Transverse colon (tissue), 4 donors: ENCODE data around the gene MRPL33. TPM values are rescaled to one million over a fixed set of nuclear protein-coding genes. Genes with fewer than 3 reads are reported as not detected.
A peak's percentile ranks its signal among the peaks of the same experiment; 100 is the strongest.

Experiments
- DNase-seq: peaks from one replicate; pipeline ENCODE4 v3.0.0-alpha.2; 2019
- H3K27ac ChIP-seq, 4 donors: fragments of 200-600 bp; sonication (generic); 2 replicates each; pipeline ENCODE4 v1.5.1; 2016 to 2018; ENCODE audit warnings: inconsistent platforms in 4 of 4
- H3K27me3 ChIP-seq: fragments of 200-600 bp; sonication (generic); 2 replicates; pipeline ENCODE4 v1.5.1; 2017; ENCODE audit warnings: inconsistent platforms
- H3K36me3 ChIP-seq, 4 donors: fragments of 200-600 bp; sonication (generic); 2 replicates each; pipeline ENCODE4 v1.5.1; 2017 to 2019; ENCODE audit warnings: inconsistent platforms in 4 of 4
- H3K4me1 ChIP-seq, 4 donors: fragments of 200-600 bp; sonication (generic); 2 replicates each; pipeline ENCODE4 v1.5.1; 2017 to 2020; ENCODE audit warnings: inconsistent platforms in 4 of 4
- H3K4me3 ChIP-seq, 4 donors: fragments of 200-600 bp; sonication (generic); 1 replicate in 1 of 4; 2 replicates in 3 of 4; pipeline versions ENCODE4 v1.5.1 to v1.6.1; 2017 to 2019; ENCODE audit warnings: inconsistent platforms in 4 of 4
- H3K9me3 ChIP-seq, 2 donors: fragments of 200-600 bp; sonication (generic); 2 replicates each; pipeline ENCODE4 v1.5.1; 2017 to 2019; ENCODE audit warnings: inconsistent platforms in 2 of 2
- CTCF ChIP-seq, 5 experiments: fragments of 200-600 bp in 3 of 5; fragments of 450-650 bp in 2 of 5; sonication (generic) in 3 of 5; IDR thresholded peaks; 1 replicate in 2 of 5; 2 replicates in 3 of 5; pipeline ENCODE4 v1.5.1; 2016 to 2017; ENCODE audit warnings: antibody characterized with exemption in 5 of 5, inconsistent platforms in 3 of 5, mild to moderate bottlenecking in 2 of 5, moderate library complexity in 1 of 5
- EP300 ChIP-seq: sonication (generic); formaldehyde crosslinking; IDR thresholded peaks from one replicate; pipeline ENCODE4 v1.6.1; 2017; ENCODE audit warnings: antibody characterized with exemption, low read depth
- POLR2A ChIP-seq: fragments of 450-650 bp; IDR thresholded peaks from one replicate; pipeline ENCODE4 v1.6.1; 2016; ENCODE audit warnings: antibody characterized with exemption, mild to moderate bottlenecking, moderate library complexity
- POLR2AphosphoS5 ChIP-seq, 3 donors: sonication (generic); formaldehyde crosslinking; IDR thresholded peaks; one replicate each; pipeline ENCODE4 v1.6.1; 2016; ENCODE audit warnings: antibody characterized with exemption in 3 of 3
- whole genome bisulfite sequencing, 2 donors: methylation state at CpG; one replicate each; pipeline ENCODE4 v1.1.5; 2018; ENCODE audit warnings: low coverage in 1 of 2; 5-methylcytosine and 5-hydroxymethylcytosine counted together
- in situ Hi-C, 4 donors: fragments of 200-750 bp; cut with MboI; loops; one replicate each; pipeline versions ENCODE4 v1.15.0 to v1.15.1; 2017; ENCODE audit warnings: low sequenced_read_pairs in 3 of 4, low pct_ligation_motif_present in 1 of 4, low pct_unique_long_range_greater_than_20kb in 1 of 4
- intact Hi-C: fragments of 100-400 bp; cut with DNase I; formaldehyde crosslinking; loops from one replicate; pipeline ENCODE4 v1.15.1; 2023; ENCODE audit warnings: low total_unique reads
- total RNA-seq, 4 donors: library from RNA; depleted of rRNA; stranded (reverse); fragments of >200 nt; gene quantifications; one replicate each; pipeline ENCODE4 v1.1.0, GENCODE V29; 2016

The MRPL33 gene
- total RNA-seq: 10 to 100 TPM in 3 of 4 donors, 1 to 10 TPM in 1; 7.2 to 89.4 (median 45.7) TPM

GRCh38 chr2:27771548-27772335 is at the start of gene MRPL33:
TSS of gene MRPL33 (plus strand) at chr2:27771719. CDS start at chr2:27771778, 59 bp downstream.
- in situ Hi-C loops (loop anchor here in 2 of 4 donors (25.0 kb wide), 1 partner anchor 641 kb away; no protein-coding TSS in a partner anchor), intact Hi-C loops (loop anchor here (5.0 kb wide), 1 partner anchor 626 kb away; no protein-coding TSS in a partner anchor)
- DNase-seq: peak; percentile 96
- Histone ChIP-seq H3K36me3 (no peaks in the 10 kb centered on the region), H3K4me3 (peak within 1 kb of the TSS; percentile 80 to 94 (median 86)), H3K27me3 (no peaks in the 10 kb centered on the region), H3K27ac (peak within 1 kb of the TSS; percentile 91 to 95 (median 93)), H3K9me3 (no peaks in the 10 kb centered on the region), H3K4me1 (peaks cover 11 to 33% (median 15%) of the 10 kb centered on the region in 4 donors)
- TF ChIP-seq POLR2AphosphoS5 (IDR thresholded peaks at IDR 0.05) (peak; percentile 90 to 93 (median 90)), EP300 (no peak), CTCF (IDR thresholded peaks at IDR 0.05) (no peak), POLR2A (peak; percentile 79)
- WGBS, 2 donors: 0% methylated on average over 6 to 48 of the region's 48 CpGs

GRCh38 chr2:27721884-27722485 is 49.5 kb upstream of the MRPL33 start:
- WGBS, 2 donors: 61% methylated on average over 2 of the region's 2 CpGs; no CpG with 5 or more reads in 1 of the 2 donors
- TF ChIP-seq POLR2A: no peak
- TF ChIP-seq CTCF (IDR thresholded peaks at IDR 0.05): no peak
- no peak for TF ChIP-seq POLR2AphosphoS5 (IDR thresholded peaks at IDR 0.05)
- no peak for TF ChIP-seq EP300
- intact Hi-C loops: loop anchor here (5.0 kb wide), 1 partner anchor 730 kb away; no protein-coding TSS in a partner anchor
- no peaks in the 10 kb centered on the region for H3K36me3 ChIP-seq
- no peak overlapping the region for H3K4me3 ChIP-seq
- no peaks in the 10 kb centered on the region for H3K27me3 ChIP-seq
- H3K9me3 ChIP-seq: no peaks in the 10 kb centered on the region
- peaks cover 4 to 12% (median 5%) of the 10 kb centered on the region in 4 donors for H3K4me1 ChIP-seq
- in situ Hi-C loops: no loop called here
- DNase-seq: no peak
- no peak overlapping the region for H3K27ac ChIP-seq

- Histone ChIP-seq H3K9me3 (no peaks in the 10 kb centered on the region), H3K4me1 (peaks cover 4 to 12% (median 5%) of the 10 kb centered on the region in 4 donors), H3K4me3 (no peak overlapping the region), H3K27me3 (no peaks in the 10 kb centered on the region), H3K27ac (peak overlapping the region; percentile 61 to 73 (median 64)), H3K36me3 (no peaks in the 10 kb centered on the region)
- 40% methylated on average over 2 to 11 of the region's 11 CpGs for WGBS, 2 donors
- TF ChIP-seq CTCF (IDR thresholded peaks at IDR 0.05): peak; percentile 75 to 85 (median 82)
- no peak for TF ChIP-seq EP300
- in situ Hi-C loops: no loop called here
- peak; percentile 70 for DNase-seq
- intact Hi-C loops: loop anchor here (5.0 kb wide), 1 partner anchor 729 kb away; no protein-coding TSS in a partner anchor
These were observed 48.0 kb upstream of the MRPL33 start for GRCh38 chr2:27723372-27724144.
